ENCODE measurements around the gene FAM53B. TPM values are rescaled to one million over a fixed set of nuclear protein-coding genes. Genes with fewer than 3 reads are reported as not detected.
"Not testable (repeated sequence)": the region's sequence is repeated elsewhere in the genome, so short reads cannot be mapped to it uniquely, and the experiment has no call there.

The FAM53B gene
- total RNA-seq, 4 donors from 2014 or later, result 21.9 to 42.6 (median 32.2) TPM

GRCh38 chr10:124746992-124747391, 2.8 kb upstream of the FAM53B start:
- no peak for ATAC-seq (ENCODE audit: low FRiP score)
- TF ChIP-seq, protein P1, sequence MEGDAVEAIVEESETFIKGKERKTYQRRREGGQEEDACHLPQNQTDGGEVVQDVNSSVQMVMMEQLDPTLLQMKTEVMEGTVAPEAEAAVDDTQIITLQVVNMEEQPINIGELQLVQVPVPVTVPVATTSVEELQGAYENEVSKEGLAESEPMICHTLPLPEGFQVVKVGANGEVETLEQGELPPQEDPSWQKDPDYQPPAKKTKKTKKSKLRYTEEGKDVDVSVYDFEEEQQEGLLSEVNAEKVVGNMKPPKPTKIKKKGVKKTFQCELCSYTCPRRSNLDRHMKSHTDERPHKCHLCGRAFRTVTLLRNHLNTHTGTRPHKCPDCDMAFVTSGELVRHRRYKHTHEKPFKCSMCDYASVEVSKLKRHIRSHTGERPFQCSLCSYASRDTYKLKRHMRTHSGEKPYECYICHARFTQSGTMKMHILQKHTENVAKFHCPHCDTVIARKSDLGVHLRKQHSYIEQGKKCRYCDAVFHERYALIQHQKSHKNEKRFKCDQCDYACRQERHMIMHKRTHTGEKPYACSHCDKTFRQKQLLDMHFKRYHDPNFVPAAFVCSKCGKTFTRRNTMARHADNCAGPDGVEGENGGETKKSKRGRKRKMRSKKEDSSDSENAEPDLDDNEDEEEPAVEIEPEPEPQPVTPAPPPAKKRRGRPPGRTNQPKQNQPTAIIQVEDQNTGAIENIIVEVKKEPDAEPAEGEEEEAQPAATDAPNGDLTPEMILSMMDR (IDR thresholded peaks at IDR 0.05), result no peak
- DNase-seq (ENCODE audit: low spot score), result no peak

DNA sequence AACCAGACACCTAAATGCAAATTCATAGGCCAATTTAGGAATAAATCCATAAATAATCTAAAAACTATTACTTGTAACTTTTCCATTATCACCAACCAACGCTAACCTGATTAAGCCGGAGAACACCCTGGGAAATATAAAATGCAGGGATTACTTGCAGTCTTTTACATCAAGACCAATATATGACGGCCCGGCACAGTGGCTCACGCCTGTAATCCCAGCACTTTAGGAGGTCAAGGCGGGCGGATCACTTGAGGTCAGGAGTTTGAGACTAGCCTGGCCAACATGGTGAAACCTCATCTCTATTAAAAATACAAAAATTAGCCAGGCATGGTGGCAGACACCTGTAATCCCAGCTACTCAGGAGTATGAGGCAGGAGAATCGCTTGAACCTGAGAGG, 2.3 kb upstream of the FAM53B start:
- not testable (repeated sequence) for DNase-seq (ENCODE audit: low spot score); ATAC-seq (ENCODE audit: low FRiP score)

DNA sequence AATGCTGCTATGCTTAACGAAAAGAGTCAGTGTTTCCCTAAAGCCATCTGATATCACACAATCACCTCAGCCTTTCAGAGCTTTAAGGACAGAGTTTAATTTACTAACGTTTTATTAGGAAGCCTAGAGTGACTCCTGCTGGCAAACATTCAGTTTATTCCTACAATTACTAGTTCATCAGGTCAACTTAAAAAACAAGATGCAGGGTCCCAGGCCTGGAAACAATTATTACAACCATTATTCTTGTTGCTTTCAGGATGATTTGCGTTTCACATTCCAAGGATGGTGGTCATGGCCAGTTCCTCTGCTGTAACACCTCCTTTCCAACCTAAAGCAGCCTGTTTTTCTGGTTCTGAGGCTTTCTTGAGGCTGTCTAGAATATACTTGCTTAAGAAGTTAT, 1.5 kb upstream of the FAM53B start:
- ATAC-seq (ENCODE audit: low FRiP score), result no peak
- no peak for DNase-seq (ENCODE audit: low spot score)
- TF ChIP-seq, protein P1 (IDR thresholded peaks at IDR 0.05), result peak in 1 of 3 donors; percentile 6

DNA sequence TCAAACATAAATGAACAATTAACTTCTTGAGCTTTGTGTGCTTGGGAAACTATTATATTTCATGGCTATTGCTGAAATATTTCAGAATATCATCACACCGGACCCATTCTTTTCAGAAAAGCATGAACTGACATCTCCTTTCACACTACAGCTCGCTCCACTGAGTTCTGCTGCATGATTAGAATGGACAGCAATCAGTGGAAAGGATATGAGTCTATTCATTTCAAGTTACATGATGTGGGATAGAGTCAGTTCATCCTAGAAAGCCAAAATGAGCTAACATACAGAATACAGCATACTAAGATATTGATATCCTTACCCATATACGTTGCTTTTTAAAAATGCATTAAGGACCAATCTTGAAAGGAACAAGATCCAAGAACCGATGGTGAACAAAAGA, 1.1 kb upstream of the FAM53B start:
- ATAC-seq (ENCODE audit: low FRiP score), result no peak

DNA sequence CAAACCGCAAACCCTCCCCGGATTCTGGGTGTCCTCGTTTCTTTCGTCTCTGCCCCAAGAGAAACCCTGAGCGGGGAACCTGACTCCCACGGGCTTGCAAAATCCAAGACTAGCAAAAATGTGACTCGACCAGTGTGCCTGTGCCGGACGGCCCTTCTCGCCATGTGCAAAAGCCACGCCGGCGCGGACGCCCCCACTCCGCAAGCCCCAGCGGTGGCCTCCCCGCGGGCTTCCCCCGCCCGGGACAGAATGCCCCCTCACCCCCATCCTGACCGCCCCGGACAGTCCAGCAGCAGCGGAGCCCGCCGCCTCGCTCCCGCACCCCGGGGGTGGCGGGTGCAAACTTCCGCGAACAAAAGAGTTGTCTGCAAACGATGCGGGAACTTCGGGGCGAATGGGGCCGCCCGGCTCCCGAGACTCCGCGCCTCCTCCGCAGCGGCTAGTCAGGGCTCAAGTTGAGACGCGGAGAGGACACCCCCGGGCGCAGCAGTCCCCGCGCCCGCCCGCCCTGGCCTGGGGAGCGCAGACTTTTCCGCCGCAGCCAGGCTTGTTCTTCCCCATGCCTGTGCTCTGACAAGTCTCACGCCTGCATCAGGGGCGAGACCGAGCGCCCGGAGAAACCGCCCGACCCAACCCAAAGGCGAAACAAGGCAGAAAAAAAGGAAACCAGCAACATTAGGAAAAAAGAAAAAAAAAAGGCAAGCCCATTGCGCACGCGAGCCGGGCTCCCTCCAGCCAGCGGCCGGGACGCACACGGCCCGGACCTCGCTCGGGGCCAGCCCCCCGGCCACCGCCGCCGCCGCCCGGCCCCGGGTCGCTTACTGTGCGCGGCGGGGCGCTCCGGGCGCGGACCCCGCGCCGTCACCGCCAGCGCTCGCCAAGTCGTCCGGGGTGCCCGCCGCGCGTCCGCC, 732 bp downstream of the FAM53B start:
- TF ChIP-seq, protein P1 (IDR thresholded peaks at IDR 0.05), result no peak
- DNase-seq (ENCODE audit: low spot score) (no peak), ATAC-seq (ENCODE audit: low FRiP score) (peak; percentile 21)

More for the DNA sequence above, 1.1 kb upstream of the FAM53B start:
- TF ChIP-seq, protein P1 (IDR thresholded peaks at IDR 0.05), result no peak
- no peak for DNase-seq (ENCODE audit: low spot score)

DNA sequence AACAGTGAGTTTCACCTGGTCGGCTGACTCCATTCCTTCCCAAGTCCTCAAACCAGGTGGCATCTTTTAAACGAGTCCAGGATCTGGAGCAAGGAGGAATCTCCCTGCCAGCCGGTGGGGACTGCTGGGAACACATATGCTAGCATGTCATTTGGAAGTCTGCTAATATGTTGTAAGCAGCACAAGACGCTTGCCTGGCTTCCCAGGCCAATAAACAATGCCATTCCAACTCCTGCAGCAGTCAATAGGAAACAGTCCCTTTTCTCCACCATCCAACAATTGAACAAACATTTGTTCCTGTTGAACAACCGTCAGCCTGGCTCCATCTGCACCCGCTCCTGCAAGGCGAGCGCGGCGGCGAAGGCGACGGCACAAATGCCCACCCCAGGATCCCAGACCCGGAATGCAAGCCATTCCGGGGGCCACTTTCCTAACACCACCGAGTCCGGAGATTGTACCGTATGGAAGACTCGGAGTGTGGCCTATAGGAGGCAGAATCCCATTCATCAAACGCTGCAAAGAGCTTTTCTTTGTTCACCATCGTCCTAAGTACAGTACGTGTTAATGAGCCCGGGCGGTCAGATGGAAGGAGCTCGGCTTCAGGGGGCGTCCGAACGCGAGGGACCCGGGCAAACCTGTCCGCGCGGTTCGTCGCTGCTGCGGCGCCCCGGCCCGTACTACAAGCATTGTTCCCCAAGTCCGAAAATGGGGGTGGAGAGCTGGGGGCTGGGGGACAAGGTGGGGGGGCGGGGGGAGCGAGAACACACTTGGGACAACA, 1.6 kb downstream of the FAM53B start:
- no peak for DNase-seq (ENCODE audit: low spot score)
- TF ChIP-seq, protein P1 (IDR thresholded peaks at IDR 0.05), result no peak
- ATAC-seq (ENCODE audit: low FRiP score), result no peak

DNA sequence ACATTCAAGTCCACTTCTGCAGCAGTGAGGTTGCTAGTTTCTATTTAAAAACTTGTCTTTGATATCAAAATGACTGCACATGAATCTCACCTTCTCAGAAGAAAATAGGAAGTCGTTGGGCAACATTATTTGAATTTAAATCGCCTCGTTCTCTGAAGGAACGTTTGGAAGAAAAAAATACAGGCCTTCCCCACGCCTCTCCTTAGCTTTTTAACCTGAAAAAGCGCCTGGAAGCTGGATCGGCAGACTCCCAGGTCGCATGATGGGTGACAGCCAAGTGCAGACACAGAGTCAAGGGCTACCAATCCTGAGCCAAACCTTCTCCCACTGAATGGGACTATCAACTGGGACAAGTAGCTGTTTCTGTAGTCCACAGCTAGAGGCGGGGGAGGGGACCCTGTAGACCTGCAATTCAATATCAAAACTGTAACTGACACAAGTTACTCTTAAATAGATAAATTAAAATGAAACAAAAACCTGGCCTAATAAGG, 2.2 kb downstream of the FAM53B start:
- no peak for DNase-seq (ENCODE audit: low spot score)
- TF ChIP-seq, protein P1 (IDR thresholded peaks at IDR 0.05), result no peak
- no peak for ATAC-seq (ENCODE audit: low FRiP score)

Measured in omental fat pad (tissue), 4 donors.